A673 (cell line): Measurements from ENCODE around the gene RNF222. TPM values are rescaled to one million over a fixed set of nuclear protein-coding genes. Genes with fewer than 3 reads are reported as not detected.

ENCODE experiments used
- BruUV-seq: library from RNA; stranded (reverse); fragments of 400-500 nt; replicated peaks from 2 replicates; lab custom pipeline; 2021; lab: Mats Ljungman, UMichigan
- CTCF ChIA-PET: fragments of 300-600 bp; sonication (Branson Sonifier 250); formaldehyde crosslinking; loops from one replicate; lab custom pipeline; 2022; ENCODE audit warnings: antibody characterized with exemption; lab: Charles Lee
- POLR2A ChIA-PET: fragments of 300-600 bp; sonication (Branson Sonifier 250); formaldehyde crosslinking; loops from one replicate; lab custom pipeline; 2022; ENCODE audit warnings: antibody characterized with exemption; ENCODE audit not compliant: low non-redundant PET; lab: Charles Lee
- DNase-seq: peaks from one replicate; pipeline ENCODE4 v3.0.0-alpha.2; 2015; ENCODE audit warnings: low spot score
- H3K27ac ChIP-seq: fragments of 200-600 bp; sonication (generic); 2 replicates; pipeline ENCODE4 v1.5.1; 2016; ENCODE audit warnings: mixed run types, low read depth, mild to moderate bottlenecking, mixed read lengths, antibody characterized with exemption, low read length; ENCODE audit not compliant: poor library complexity, severe bottlenecking
- H3K27me3 ChIP-seq: fragments of 200-600 bp; sonication (generic); replicated peaks from 2 replicates; pipeline ENCODE4 v1.6.1; 2017; ENCODE audit warnings: mixed run types, low read depth, mild to moderate bottlenecking, mixed read lengths, antibody characterized with exemption, low read length; ENCODE audit not compliant: insufficient read depth, poor library complexity
- H3K36me3 ChIP-seq: fragments of 200-600 bp; sonication (generic); 2 replicates; pipeline ENCODE4 v1.6.1; 2016; ENCODE audit warnings: mixed run types, mild to moderate bottlenecking, mixed read lengths, antibody characterized with exemption, low read length; ENCODE audit not compliant: insufficient read depth, poor library complexity, severe bottlenecking
- H3K4me1 ChIP-seq: fragments of 200-600 bp; sonication (generic); 2 replicates; pipeline ENCODE4 v1.6.1; 2017; ENCODE audit warnings: mixed run types, mild to moderate bottlenecking, mixed read lengths, antibody characterized with exemption, low read length; ENCODE audit not compliant: insufficient read depth, poor library complexity, severe bottlenecking
- H3K4me3 ChIP-seq: fragments of 200-600 bp; sonication (generic); 2 replicates; pipeline ENCODE4 v1.5.1; 2016; ENCODE audit warnings: low read depth, mixed run types, mild to moderate bottlenecking, mixed read lengths, low read length; ENCODE audit not compliant: poor library complexity, severe bottlenecking
- H3K9me3 ChIP-seq: fragments of 200-600 bp; sonication (generic); 2 replicates; pipeline ENCODE4 v1.6.1; 2016; ENCODE audit warnings: mixed run types, low read depth, mild to moderate bottlenecking, mixed read lengths, antibody characterized with exemption, low read length; ENCODE audit not compliant: poor library complexity, severe bottlenecking
- CTCF ChIP-seq: fragments of 300-800, 200-600 bp; sonication (generic); conservative IDR thresholded peaks from 2 replicates; pipeline ENCODE4 v1.5.1; 2017; ENCODE audit warnings: low read depth, mild to moderate bottlenecking, antibody characterized with exemption, low read length, moderate library complexity, mixed read lengths
- EZH2 ChIP-seq: fragments of 200-600 bp; sonication (generic); IDR thresholded peaks from 2 replicates; pipeline ENCODE4 v1.6.1; 2017; ENCODE audit warnings: borderline replicate concordance, low read depth, mild to moderate bottlenecking, mixed read lengths, antibody characterized with exemption, low read length; ENCODE audit not compliant: poor library complexity, severe bottlenecking
- intact Hi-C: fragments of 100-400 bp; cut with micrococcal nuclease; formaldehyde crosslinking; loops from one replicate; pipeline ENCODE4 v1.10.0; 2022; ENCODE audit not compliant: unreplicated experiment
- total RNA-seq: library from RNA; stranded (reverse); gene quantifications from 2 replicates; pipeline ENCODE4 v1.2.3, GENCODE V29; 2021

The RNF222 gene
- total RNA-seq, 1 experiment from 2014 or later, result not detected

GRCh38 chr17:8391711-8392110 lies 5.9 kb downstream of the RNF222 start:
- Histone ChIP-seq H3K27ac (no peak overlapping the region), H3K27me3 (peaks cover 22% of the 10 kb centered on the region), H3K9me3 (no peaks in the 10 kb centered on the region), H3K36me3 (no peaks in the 10 kb centered on the region), H3K4me3 (no peak overlapping the region), H3K4me1 (no peaks in the 10 kb centered on the region)
- POLR2A ChIA-PET, result no interaction called here
- no peak for DNase-seq
- no TSS peak for BruUV-seq
- intact Hi-C loops, result no loop called here
- CTCF ChIA-PET, result no interaction called here
- TF ChIP-seq CTCF, result no peak
- TF ChIP-seq EZH2, result no peak

GRCh38 chr17:8387914-8388651 lies 9.5 kb downstream of the RNF222 start:
- BruUV-seq, result no TSS peak
- Histone ChIP-seq H3K27ac (no peak overlapping the region), H3K4me3 (no peak overlapping the region), H3K9me3 (no peaks in the 10 kb centered on the region), H3K27me3 (no peaks in the 10 kb centered on the region), H3K4me1 (peaks cover 3% of the 10 kb centered on the region), H3K36me3 (no peaks in the 10 kb centered on the region)
- CTCF ChIA-PET, result interaction anchor here (0.7 kb wide), 1 partner anchor 294 kb away, joined by 4 read pairs; no protein-coding TSS in a partner anchor
- POLR2A ChIA-PET, result no interaction called here
- no peak for DNase-seq
- intact Hi-C loops, result no loop called here
- TF ChIP-seq CTCF (no peak), EZH2 (no peak)

- POLR2A ChIA-PET, result interaction anchor here (1.0 kb wide), 1 partner anchor 772 kb away, joined by 3 read pairs; the partner anchor contains the start of gene FXR2
- Histone ChIP-seq H3K27me3 (no peaks in the 10 kb centered on the region), H3K9me3 (no peaks in the 10 kb centered on the region), H3K27ac (no peak overlapping the region), H3K4me3 (no peak overlapping the region), H3K36me3 (peaks cover 6% of the 10 kb centered on the region), H3K4me1 (peaks cover 6% of the 10 kb centered on the region)
- no peak for DNase-seq
- CTCF ChIA-PET, result interaction anchor here (0.8 kb wide), 1 partner anchor 46 kb away, joined by 7 read pairs; no protein-coding TSS in a partner anchor
- no TSS peak for BruUV-seq
- intact Hi-C loops, result no loop called here
- TF ChIP-seq CTCF (no peak), EZH2 (no peak)
Observed at GRCh38 chr17:8386841-8387240, 10.8 kb downstream of the RNF222 start.
